Measurements from ENCODE around the gene PACRG.

PACRG gene

GRCh38 chr6:163023700-163024099 is 295.9 kb downstream of the PACRG start:
- no peak for DNase-seq

GRCh38 chr6:163026893-163027292 is 299.1 kb downstream of the PACRG start:
- DNase-seq, result no peak

- no peak for DNase-seq
Measured at GRCh38 chr6:163030980-163031379, 303.2 kb downstream of the PACRG start.

GRCh38 chr6:163031931-163032330 is 304.2 kb downstream of the PACRG start:
- DNase-seq, result no peak

- no peak for DNase-seq
Measured at GRCh38 chr6:163036160-163036645, 308.4 kb downstream of the PACRG start.

GRCh38 chr6:163038317-163038716 is 310.5 kb downstream of the PACRG start:
- no peak for DNase-seq

GRCh38 chr6:163048345-163048744 is 320.6 kb downstream of the PACRG start:
- no peak for DNase-seq

GRCh38 chr6:163053667-163054344 is 326.0 kb downstream of the PACRG start:
- DNase-seq, result no peak

GRCh38 chr6:163054641-163055040 is 326.9 kb downstream of the PACRG start:
- DNase-seq, result no peak

GRCh38 chr6:163057260-163057659 is 329.5 kb downstream of the PACRG start:
- no peak for DNase-seq

GRCh38 chr6:163062790-163063189 is 335.0 kb downstream of the PACRG start:
- DNase-seq, result no peak

GRCh38 chr6:163063561-163063960 is 335.8 kb downstream of the PACRG start:
- no peak for DNase-seq

GRCh38 chr6:163064397-163064796 is 336.6 kb downstream of the PACRG start:
- no peak for DNase-seq

- no peak for DNase-seq
Measured at GRCh38 chr6:163066200-163066599, 338.4 kb downstream of the PACRG start.

GRCh38 chr6:163077134-163077533 is 349.4 kb downstream of the PACRG start:
- no peak for DNase-seq

- no peak for DNase-seq
Measured at GRCh38 chr6:163078712-163079111, 350.9 kb downstream of the PACRG start.

GRCh38 chr6:163080228-163080627 is 352.5 kb downstream of the PACRG start:
- no peak for DNase-seq

GRCh38 chr6:163083141-163083540 is 355.4 kb downstream of the PACRG start:
- no peak for DNase-seq

GRCh38 chr6:163085426-163085825 is 357.7 kb downstream of the PACRG start:
- no peak for DNase-seq

- no peak for DNase-seq
Measured at GRCh38 chr6:163085861-163086623, 358.3 kb downstream of the PACRG start.

- no peak for DNase-seq
Measured at GRCh38 chr6:163086624-163086920, 358.8 kb downstream of the PACRG start.

GRCh38 chr6:163087981-163088380 is 360.2 kb downstream of the PACRG start:
- no peak for DNase-seq

GRCh38 chr6:163092876-163093275 is 365.1 kb downstream of the PACRG start:
- DNase-seq, result no peak

GRCh38 chr6:163094881-163095280 is 367.1 kb downstream of the PACRG start:
- no peak for DNase-seq

- DNase-seq, result no peak
Measured at GRCh38 chr6:163095401-163095800, 367.6 kb downstream of the PACRG start.

Data from T1000 (cell line).